ENCODE data around the gene S100A6.
A peak's percentile ranks its signal among the peaks of the same experiment; 100 is the strongest.

S100A6 gene

DNA sequence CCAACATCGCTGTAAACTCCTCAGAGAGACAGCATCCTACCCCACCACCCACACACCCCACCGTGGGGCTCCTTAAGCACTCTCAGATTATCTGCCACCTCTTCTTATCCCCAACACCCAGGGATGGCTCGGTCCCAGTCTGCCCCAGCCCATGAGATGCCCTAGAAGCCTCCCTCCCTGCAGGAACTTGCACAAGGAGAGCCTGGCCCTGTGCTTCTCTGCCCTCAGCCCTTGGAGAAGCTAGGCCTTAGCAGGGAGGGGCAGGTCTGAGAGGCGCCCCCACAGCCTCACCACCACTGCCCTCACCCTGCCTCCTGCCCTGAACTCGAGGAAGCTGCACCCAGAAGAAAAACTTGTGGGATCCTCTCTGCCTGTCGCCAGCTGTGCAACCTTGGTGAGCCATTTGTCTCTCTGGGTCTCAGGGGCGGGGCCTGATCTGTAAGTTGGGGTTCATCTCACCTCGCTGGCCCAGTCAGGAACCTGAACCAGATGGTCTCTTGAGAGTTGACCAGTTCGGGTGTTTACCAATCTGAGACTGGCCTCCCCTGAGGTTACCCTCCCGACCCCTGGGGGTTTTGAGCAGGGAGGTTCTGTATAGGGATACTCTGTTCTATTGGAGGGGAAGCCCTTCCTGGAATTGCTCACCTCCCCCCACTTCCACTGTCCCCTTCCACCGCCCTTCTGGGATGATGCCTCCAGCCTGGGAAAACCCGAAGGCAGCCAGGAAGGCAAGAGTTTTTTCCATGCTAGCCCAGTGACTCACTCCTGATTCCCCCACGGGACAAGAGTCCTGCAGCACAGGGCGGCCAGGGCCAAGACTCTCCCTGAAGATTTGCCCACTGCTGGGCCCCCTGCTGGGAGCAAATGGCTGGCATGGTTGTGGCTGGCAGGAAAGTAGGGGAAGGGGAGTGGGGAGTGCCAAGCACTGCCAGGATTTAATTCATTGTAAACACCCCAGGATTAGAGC, 13.2 kb upstream of the S100A6 start, which contains the start of gene S100A3:
TSS of gene S100A3 (minus strand) at position 537 of the 967 bp plus-strand sequence. CDS start 773 bp downstream, outside the sequence.
- H3K4me3 ChIP-seq (ENCODE audit: control insufficient read depth, low read depth, low read length): no peak within 1 kb of the TSS
- DNase-seq (ENCODE audit: low read depth): no peak
- TF ChIP-seq, protein P1, sequence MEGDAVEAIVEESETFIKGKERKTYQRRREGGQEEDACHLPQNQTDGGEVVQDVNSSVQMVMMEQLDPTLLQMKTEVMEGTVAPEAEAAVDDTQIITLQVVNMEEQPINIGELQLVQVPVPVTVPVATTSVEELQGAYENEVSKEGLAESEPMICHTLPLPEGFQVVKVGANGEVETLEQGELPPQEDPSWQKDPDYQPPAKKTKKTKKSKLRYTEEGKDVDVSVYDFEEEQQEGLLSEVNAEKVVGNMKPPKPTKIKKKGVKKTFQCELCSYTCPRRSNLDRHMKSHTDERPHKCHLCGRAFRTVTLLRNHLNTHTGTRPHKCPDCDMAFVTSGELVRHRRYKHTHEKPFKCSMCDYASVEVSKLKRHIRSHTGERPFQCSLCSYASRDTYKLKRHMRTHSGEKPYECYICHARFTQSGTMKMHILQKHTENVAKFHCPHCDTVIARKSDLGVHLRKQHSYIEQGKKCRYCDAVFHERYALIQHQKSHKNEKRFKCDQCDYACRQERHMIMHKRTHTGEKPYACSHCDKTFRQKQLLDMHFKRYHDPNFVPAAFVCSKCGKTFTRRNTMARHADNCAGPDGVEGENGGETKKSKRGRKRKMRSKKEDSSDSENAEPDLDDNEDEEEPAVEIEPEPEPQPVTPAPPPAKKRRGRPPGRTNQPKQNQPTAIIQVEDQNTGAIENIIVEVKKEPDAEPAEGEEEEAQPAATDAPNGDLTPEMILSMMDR (IDR thresholded peaks at IDR 0.05; ENCODE audit: control insufficient read depth, insufficient read depth, low read depth, low read length, missing control alignments): peak; percentile 34

DNA sequence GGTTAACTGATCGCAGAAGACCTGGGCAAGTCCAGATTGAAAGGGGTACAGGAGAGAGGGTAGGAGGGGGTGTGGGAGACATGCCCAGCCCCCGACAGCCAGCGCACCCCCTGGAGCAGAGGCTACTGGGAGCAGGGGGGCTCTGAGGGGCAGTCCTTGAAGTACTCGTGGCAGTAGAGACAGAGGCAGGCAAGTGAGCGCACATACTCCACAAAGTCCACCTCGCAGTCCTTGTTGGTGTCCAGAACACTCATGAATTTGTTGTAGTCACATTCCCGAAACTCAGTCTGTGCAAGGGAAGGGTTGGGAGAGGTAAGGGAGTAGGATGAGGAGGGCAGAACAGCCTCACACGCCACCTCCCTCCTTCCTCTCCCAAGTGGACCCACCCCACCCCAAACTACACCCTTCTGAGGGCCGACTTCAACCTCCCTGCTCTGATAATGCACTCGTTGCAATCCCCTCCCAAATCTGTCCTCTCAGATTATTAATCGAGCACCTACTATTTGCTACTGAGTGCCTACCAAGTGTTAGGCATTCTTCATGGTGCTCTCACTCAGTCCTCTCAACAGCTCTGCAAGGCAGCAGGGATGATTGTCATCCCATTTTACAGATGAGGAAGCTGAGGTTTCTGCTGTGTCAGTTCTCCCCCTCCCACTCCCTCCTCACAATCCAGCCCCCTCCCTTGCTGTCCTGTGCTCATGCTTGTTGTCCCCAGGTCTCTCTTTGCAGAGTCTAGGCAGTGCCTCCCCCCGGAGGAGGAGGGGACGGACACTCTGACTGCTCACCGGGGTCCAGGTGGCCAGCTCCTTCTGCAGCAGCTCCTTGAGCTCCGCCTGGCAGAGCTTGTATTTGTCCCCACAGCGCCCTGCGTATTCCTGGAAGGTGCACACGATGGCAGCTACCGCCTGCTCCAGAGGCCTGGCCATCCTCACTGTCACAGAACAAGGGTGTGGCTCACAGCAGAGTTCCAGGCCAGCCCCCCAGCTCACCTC, 12.1 kb upstream of the S100A6 start:
- TF ChIP-seq, protein P1 (IDR thresholded peaks at IDR 0.05; ENCODE audit: control insufficient read depth, insufficient read depth, low read depth, low read length, missing control alignments): no peak
- no peak overlapping the region for H3K4me3 ChIP-seq (ENCODE audit: control insufficient read depth, low read depth, low read length)

DNA sequence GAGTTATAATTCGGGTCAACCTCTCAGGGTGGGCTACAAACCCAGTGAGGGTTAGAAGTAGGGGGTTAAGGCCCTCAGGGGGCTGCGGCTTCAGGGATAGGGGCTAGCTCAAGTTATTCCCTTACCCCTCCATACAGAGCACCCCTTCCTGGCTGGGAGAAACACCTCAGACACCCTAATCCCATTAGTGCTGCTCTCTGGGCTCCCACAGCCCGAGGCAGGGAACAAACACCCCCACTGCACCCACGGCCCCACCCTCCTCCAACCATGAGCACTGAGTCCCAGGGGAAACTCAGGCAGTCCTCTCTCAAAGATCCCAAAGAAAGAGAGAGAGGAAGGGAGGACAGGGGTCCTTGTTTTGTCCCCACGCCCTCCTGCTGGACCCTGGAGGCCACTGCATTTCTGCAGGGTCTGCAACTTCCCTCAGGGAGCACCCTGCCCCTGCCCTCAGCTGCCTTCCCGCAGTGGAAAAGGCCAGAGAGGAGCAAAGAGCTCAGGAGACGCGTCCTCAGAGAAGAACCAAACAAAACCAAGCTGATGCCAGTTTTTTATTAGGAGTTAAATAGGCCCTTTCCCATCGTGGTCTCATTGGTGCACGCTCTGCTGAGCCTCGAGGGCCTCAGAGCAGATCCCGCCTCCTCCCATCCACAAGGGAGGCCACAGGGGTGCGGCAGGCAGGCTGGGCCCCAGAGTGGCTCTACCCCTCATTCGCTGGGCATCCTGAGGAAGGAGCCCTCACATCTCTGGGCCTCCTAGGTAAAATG, 11.2 kb upstream of the S100A6 start:
- DNase-seq (ENCODE audit: low read depth): no peak
- peak overlapping the region; percentile 52; the same call in 1 of the 2 replicates for H3K4me3 ChIP-seq (ENCODE audit: control insufficient read depth, low read depth, low read length)
- TF ChIP-seq, protein P1 (IDR thresholded peaks at IDR 0.05; ENCODE audit: control insufficient read depth, insufficient read depth, low read depth, low read length, missing control alignments): no peak

More for the DNA sequence above, 12.1 kb upstream of the S100A6 start:
- no peak for DNase-seq (ENCODE audit: low read depth)

DNA sequence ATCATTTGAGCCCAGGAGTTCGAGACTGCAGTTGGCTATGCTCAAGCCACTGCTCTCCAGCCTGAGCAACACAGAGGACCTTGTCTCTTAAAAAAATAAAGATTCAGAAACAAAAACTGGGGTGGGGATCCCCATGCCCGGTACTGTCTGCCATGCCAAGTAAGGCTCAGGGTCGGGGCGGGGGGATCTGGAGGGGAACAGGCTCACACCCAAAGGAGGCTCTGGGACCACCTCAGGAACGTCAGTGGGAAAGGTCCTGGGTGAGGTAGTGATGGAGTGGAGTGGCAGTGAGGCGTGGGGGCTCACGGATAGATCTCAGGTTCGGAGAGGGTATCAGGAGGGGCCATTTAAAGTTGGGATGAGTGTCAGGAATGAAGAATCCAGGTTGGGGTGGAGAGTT, 10.6 kb upstream of the S100A6 start:
- no peak for DNase-seq (ENCODE audit: low read depth)
- TF ChIP-seq, protein P1 (IDR thresholded peaks at IDR 0.05; ENCODE audit: control insufficient read depth, insufficient read depth, low read depth, low read length, missing control alignments): no peak
- H3K4me3 ChIP-seq (ENCODE audit: control insufficient read depth, low read depth, low read length): peak overlapping the region; percentile 52

DNA sequence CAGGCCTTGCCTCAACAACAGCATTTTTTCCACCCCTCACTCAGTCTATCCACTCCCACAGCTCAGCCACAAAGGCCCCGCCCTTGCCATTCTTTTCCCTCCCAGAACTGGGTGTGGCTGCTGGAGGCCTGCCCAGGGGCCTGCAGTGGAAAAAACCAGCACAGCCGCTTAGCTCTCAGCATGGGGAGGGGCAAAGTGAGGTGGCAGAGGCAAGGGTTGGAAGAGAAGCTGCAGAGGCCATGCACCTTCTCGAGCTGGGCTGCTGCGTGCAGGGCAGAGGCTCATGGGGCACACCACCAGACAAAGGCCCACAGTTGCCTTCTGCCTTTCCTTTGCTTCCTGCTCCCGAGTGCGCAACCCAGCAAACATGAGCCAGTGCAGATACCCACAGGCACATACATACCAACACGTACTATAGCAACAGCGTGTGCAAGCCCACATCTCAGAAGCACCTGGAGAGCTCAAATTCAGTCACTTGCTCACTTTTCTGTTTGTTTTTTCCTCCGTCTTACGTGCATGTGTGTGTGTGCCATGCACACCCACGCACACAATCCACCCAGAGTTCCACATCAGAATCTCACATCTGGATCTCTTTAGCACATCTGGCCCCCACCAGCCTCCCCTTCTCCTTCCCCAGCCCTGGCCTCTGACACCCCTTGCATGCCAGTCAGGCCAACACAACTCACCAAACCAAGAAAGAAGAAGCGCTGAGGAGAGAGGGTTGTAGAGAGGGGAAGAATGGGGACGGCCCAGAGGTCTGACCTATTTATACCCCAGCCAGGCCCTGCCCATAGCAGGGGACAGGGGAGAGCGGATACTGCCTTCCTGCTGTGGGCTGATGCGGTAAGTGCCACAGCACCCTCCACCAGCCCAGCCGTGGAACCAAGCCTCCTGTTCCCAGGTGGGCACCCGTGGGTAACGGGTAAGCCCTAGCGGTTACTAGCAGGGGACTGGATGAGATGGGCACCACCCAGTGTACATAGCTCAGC, 9.6 kb upstream of the S100A6 start, which contains the start of gene S100A4:
TSS of gene S100A4 (minus strand) at position 740 of the 989 bp plus-strand sequence. CDS start 1,012 bp downstream, outside the sequence.
- TF ChIP-seq, protein P1 (IDR thresholded peaks at IDR 0.05; ENCODE audit: control insufficient read depth, insufficient read depth, low read depth, low read length, missing control alignments): no peak
- H3K4me3 ChIP-seq (ENCODE audit: control insufficient read depth, low read depth, low read length): peak within 1 kb of the TSS; percentile 52
- DNase-seq (ENCODE audit: low read depth): peak; percentile 80
